Measurements from ENCODE around the gene SPATA31C1.
"Not testable (repeated sequence)": the region's sequence is repeated elsewhere in the genome, so short reads cannot be mapped to it uniquely, and the experiment has no call there.

SPATA31C1 gene

DNA sequence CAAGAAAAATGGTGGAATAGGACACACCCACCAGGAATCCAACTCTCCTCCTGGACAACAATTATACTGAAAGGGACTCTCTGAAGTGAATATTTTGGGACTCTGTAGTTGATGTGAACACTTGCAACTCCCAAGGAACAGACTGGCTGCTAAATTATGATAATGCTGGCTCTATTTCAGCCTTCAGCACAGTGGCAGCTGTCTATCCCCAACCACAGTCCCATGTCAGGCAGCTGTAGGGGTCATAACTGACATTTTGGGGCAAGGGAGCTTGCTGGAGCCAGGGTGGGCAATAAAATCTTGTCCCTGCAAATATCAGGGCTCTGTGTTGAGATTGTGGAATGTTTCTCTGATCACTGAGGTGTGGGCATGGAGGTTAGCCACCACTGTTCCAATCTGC, 20.9 kb upstream of the SPATA31C1 start:
- H3K9me3 Mint-ChIP-seq = peaks cover 10% of the 10 kb centered on the region
- no peaks in the 10 kb centered on the region for H3K36me3 Mint-ChIP-seq
- DNase-seq (ENCODE audit: low spot score in 2 of 2) (no peak), ATAC-seq (no peak)
- H3K4me3 Mint-ChIP-seq = no peak overlapping the region
- no peaks in the 10 kb centered on the region for H3K4me1 Mint-ChIP-seq
- H3K27ac Mint-ChIP-seq = no peak overlapping the region

DNA sequence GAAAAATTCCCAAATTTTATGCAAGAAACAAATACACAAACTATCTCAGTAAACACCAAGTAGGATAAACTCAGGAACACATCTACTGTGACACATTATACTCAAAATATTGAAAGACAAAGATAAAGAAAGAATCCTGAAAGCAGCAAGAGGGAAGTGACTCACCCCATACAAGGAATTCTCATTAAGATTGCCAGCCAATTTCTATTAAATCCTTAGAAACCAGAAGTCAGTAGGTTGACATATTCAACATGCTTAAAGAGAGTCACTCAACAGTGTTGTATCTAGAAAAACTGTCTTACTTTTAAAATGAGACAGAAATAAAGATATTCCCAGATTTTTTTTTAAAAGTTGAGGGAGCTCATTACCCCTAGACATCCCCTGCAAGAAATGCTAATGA, 19.6 kb upstream of the SPATA31C1 start:
- H3K36me3 Mint-ChIP-seq = no peaks in the 10 kb centered on the region
- DNase-seq (ENCODE audit: low spot score in 2 of 2) (no peak), ATAC-seq (no peak)
- H3K4me1 Mint-ChIP-seq = no peaks in the 10 kb centered on the region
- no peak overlapping the region for H3K4me3 Mint-ChIP-seq
- peaks cover 10% of the 10 kb centered on the region for H3K9me3 Mint-ChIP-seq
- no peak overlapping the region for H3K27ac Mint-ChIP-seq

DNA sequence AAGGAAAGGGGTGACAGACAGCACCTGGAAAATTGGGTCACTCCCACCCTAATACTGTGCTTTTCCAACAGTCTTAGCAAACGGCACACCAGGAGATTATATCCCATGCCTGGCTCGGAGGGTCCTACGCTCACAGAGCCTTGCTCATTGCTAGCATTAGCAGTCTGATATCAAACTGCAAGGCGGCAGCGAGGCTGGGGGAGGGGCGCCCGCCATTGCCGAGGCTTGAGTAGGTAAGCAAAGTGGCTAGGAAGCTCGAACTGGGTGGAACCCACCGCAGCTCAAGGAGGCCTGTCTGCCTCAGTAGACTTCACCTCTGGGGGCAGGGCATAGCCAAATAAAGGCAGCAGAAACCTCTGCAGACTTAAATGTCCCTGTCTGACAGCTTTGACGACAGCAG, 15.4 kb upstream of the SPATA31C1 start:
- not testable (repeated sequence) for H3K4me1 Mint-ChIP-seq; ATAC-seq; H3K4me3 Mint-ChIP-seq; H3K36me3 Mint-ChIP-seq; H3K27ac Mint-ChIP-seq; DNase-seq (ENCODE audit: low spot score in 2 of 2)
- H3K9me3 Mint-ChIP-seq = peaks cover 16% of the 10 kb centered on the region

DNA sequence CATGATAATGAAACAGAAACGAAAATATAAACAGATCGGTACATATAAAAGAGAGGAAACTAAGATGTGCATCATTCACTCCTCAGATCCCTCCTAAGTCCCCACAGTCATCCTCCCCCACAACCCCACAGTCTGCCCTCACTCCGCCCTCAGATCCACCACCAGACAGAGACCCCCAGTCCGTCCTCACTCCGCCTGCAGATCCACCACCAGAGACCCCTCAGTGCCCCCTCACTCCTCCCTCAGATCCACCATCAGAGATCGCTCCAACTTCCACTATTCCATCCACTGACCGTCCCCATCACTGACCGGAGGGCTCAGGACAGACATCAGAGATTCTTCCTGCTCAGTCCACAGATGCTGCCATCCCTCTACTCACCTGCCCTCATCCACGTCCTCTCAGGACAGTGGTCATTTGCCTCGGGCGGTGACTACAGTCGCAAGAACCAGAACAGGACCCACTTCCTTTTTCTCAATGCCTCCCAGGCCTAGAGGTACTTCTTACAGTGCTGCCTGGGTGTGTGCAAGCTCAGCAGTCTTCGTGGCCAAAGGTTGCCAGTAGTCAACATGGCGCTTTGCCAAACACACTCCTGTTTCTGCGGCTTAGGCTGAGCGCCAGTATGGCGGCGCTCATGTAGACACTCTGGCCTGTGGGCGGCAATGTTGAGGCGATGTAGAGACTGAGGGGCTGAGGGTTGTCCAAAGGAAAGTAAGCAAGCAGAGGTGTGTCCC, 8.3 kb upstream of the SPATA31C1 start:
- Mint-ChIP-seq H3K36me3 (no peaks in the 10 kb centered on the region), H3K9me3 (peaks cover 4% of the 10 kb centered on the region)

DNA sequence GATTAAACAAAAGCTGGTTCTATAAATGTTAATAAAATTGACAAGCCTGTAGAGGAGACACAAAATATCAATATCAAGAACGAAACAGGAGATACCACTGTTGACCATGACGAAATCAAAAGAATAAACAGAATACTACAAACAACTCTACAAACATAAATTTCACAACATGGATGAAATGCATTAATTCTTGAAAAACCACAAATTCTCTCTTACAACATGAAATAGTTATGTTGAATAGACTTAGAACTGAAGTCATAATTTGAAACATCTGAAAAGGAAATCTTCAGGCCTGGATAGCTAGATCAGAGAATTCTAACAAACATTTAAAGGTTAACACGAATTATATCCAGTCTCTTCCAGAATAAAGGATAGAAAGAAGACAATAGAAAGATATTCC, 6.9 kb upstream of the SPATA31C1 start:
- no peak for DNase-seq (ENCODE audit: low spot score in 2 of 2)
- H3K36me3 Mint-ChIP-seq = no peaks in the 10 kb centered on the region

More for the DNA sequence above, 8.3 kb upstream of the SPATA31C1 start:
- Mint-ChIP-seq H3K4me3 (no peak overlapping the region), H3K27ac (no peak overlapping the region), H3K4me1 (no peaks in the 10 kb centered on the region)
- ATAC-seq (peak; percentile 53), DNase-seq (ENCODE audit: low spot score in 2 of 2) (no peak)

DNA sequence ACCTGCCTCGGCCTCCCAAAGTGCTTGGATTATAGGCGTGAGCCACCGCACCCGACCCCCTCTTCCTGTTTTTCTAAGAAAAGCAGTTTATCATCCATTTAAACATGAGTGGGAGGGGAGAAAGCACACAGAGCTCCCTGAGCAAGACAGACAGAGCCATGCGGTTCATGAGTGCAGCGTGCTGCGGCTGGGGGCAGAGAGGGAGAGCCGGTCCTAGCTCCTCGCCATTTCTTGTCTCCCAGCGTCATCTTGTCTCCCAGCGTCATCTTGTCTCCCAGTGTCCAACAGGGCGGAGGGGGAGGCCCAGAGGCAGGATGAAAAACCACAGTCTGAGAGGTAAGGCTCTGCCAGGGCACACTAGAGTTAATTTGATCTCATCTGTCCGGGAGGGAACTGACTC, 1.3 kb downstream of the SPATA31C1 start:
- ATAC-seq; H3K27ac Mint-ChIP-seq; H3K9me3 Mint-ChIP-seq; H3K4me1 Mint-ChIP-seq; H3K36me3 Mint-ChIP-seq; H3K4me3 Mint-ChIP-seq; DNase-seq (ENCODE audit: low spot score in 2 of 2): not testable (repeated sequence)

More for the DNA sequence above, 6.9 kb upstream of the SPATA31C1 start:
- Mint-ChIP-seq H3K4me1 (no peaks in the 10 kb centered on the region), H3K27ac (no peak overlapping the region), H3K4me3 (no peak overlapping the region), H3K9me3 (no peaks in the 10 kb centered on the region)
- no peak for ATAC-seq

DNA sequence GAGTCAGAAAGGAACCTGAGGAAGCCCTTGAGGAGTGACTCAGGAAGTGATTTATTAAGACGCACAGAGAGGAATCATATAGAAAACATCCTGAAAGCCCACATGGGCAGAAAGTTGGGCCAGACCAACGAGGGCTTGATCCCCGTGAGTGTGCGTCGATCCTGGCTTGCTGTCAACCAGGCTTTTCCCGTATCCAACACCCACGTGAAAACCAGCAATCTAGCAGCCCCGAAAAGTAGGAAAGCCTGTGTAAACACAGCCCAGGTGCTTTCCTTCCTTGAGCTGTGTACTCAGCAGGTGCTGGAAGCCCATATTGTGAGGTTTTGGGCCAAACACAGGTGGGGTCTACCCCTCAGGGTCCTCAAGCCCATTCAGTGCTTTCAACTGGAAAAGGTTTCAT, 3.8 kb downstream of the SPATA31C1 start:
- H3K9me3 Mint-ChIP-seq; H3K4me3 Mint-ChIP-seq; H3K27ac Mint-ChIP-seq; DNase-seq (ENCODE audit: low spot score in 2 of 2); ATAC-seq; H3K36me3 Mint-ChIP-seq; H3K4me1 Mint-ChIP-seq: not testable (repeated sequence)

DNA sequence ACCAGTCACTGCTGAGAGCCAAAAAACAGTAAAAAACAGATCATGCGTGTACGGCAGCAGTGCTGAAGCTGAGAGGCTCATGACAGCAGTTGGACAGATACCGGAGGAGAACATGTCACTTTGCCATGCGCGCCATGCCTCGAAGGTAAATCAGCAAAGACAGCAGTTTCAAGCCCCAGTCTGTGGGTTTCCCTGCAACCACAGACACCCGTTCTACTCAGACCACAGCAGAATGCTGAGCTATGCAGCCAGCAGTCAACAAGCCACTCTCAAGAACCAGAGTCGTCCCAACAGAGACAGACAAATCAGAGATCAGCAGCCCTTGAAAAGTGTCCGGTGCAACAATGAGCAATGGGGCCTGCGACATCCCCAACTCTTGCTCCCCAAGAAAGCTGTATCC, 5.2 kb downstream of the SPATA31C1 start:
- H3K4me1 Mint-ChIP-seq; H3K27ac Mint-ChIP-seq; H3K4me3 Mint-ChIP-seq; DNase-seq (ENCODE audit: low spot score in 2 of 2); H3K9me3 Mint-ChIP-seq; H3K36me3 Mint-ChIP-seq: not testable (repeated sequence)
- peak; percentile 31 for ATAC-seq

DNA sequence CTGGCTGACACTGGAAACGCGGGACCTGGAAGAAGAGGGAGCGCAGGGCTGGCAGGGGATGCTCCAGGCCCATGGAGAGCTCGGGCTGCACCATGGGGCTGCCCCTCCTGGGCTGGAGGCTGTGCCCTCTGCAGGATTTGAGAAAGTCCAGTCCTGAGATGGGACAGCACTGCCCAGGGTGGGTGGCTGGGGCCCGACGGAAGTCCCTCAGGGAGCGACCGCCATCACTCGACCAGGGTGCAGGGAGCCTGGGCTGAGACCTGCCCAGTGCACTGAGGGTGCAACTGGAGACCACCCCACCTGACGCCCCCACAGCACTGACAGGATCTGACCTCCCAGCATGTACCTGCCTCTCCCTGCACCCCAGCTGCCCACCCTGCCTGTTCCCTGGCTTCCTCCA, 7.1 kb downstream of the SPATA31C1 start:
- H3K36me3 Mint-ChIP-seq; ATAC-seq; DNase-seq (ENCODE audit: low spot score in 2 of 2); H3K9me3 Mint-ChIP-seq; H3K4me1 Mint-ChIP-seq; H3K27ac Mint-ChIP-seq; H3K4me3 Mint-ChIP-seq: not testable (repeated sequence)

DNA sequence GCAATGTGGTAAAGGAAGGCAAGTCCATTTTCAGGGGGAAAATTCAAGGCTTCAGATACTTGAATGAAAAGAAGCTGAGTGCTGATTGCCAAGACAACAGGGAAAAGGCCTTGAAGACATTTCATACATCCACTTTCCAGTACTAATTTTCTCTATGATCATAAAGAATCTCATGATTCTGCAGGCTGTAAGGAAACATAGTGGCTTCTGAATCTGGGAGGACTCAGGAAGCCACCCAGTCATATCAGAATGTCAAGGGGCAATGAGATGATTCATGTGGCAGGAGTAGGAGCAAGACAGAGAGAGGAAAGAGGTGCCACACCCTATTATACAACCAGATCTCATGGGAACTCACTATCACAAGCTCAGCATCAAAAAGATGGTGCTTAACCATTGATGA, 11.4 kb downstream of the SPATA31C1 start:
- not testable (repeated sequence) for ATAC-seq; H3K4me3 Mint-ChIP-seq; H3K4me1 Mint-ChIP-seq; H3K36me3 Mint-ChIP-seq; DNase-seq (ENCODE audit: low spot score in 2 of 2); H3K27ac Mint-ChIP-seq; H3K9me3 Mint-ChIP-seq

DNA sequence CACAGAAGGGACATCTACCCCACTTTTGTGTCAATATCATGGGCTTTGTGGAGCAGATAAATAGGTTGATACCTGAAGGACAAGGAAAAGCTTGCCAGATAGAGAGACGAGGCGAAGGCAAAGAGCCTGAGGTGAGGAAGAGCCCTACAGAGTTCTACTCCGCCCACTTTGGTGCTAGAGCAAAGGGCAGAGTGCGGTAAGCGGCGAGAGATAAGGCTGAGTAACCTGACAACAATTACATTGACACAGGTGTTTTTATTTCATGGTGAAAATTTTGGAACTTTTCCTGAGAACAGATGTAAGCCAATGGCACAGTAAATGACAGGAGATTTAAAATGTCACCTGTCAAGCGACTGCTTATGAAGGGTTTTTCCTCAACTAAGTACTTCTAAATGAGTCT, 16.7 kb downstream of the SPATA31C1 start:
- H3K36me3 Mint-ChIP-seq; H3K9me3 Mint-ChIP-seq; ATAC-seq; DNase-seq (ENCODE audit: low spot score in 2 of 2); H3K4me3 Mint-ChIP-seq; H3K4me1 Mint-ChIP-seq; H3K27ac Mint-ChIP-seq: not testable (repeated sequence)

DNA sequence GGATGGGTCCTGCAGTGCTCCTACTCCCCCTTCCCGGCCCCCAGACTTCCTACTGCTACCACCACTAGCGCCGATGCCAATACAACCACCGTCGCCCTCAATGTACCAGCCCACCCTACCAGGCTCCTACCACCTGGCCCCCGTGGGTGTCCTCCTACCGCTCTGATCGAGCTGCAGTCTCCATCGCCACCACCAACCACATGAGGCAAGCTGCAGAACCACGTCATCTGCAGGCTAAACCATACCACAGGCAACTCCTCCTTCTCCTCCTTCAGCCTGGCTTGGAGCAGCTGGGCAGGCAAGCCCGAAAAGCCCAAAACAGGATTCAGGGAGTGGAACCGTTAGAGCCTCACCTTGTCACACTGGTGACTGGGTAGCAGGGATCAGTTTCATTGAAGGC, 19.6 kb downstream of the SPATA31C1 start:
- DNase-seq (ENCODE audit: low spot score in 2 of 2); ATAC-seq; H3K4me3 Mint-ChIP-seq: not testable (repeated sequence)

DNA sequence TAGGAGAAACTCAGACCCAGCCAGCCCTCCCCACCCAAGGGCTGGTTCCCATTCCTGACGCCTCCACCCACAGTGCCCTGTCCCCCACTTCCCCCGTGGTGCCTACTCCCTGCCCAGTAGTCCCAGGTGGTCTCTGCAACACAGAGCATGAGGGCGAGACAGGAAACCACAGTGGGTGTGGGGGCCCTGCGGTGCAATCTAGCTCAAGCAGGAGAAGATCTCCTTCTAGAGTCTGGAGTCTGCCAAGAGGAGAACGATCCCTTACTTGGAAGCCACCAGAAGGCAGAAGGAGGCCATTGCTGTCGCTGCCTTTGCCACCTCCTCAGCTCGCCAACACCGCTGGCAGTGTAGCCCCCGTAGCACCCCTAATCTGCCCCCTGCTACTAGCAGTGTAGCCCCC, 20.2 kb downstream of the SPATA31C1 start:
- H3K4me3 Mint-ChIP-seq; H3K4me1 Mint-ChIP-seq; ATAC-seq; H3K9me3 Mint-ChIP-seq; H3K36me3 Mint-ChIP-seq; H3K27ac Mint-ChIP-seq; DNase-seq (ENCODE audit: low spot score in 2 of 2): not testable (repeated sequence)

More for the DNA sequence above, 19.6 kb downstream of the SPATA31C1 start:
- H3K27ac Mint-ChIP-seq, H3K36me3 Mint-ChIP-seq, H3K4me1 Mint-ChIP-seq, H3K9me3 Mint-ChIP-seq: not testable (repeated sequence)

DNA sequence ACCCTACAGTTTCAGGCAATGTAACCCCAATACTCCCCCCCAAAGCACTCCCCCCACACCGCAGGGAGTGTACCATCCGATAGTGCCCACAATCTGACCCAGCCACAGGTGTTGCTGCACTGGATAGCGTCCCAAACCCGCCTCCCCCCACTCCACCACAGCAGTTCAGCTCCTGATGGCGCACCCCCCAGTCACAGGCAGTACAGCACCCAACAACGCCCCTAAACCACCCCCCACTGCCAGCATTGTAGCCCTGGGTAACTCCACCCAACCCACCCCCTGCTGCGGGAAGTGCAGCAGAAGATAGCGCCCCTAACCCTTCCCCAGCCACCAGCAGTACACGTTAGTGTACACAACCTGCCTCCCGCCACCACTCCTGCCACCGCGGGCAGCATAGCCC, 20.6 kb downstream of the SPATA31C1 start:
- H3K27ac Mint-ChIP-seq; H3K4me3 Mint-ChIP-seq; H3K4me1 Mint-ChIP-seq; H3K36me3 Mint-ChIP-seq; DNase-seq (ENCODE audit: low spot score in 2 of 2); ATAC-seq; H3K9me3 Mint-ChIP-seq: not testable (repeated sequence)

DNA sequence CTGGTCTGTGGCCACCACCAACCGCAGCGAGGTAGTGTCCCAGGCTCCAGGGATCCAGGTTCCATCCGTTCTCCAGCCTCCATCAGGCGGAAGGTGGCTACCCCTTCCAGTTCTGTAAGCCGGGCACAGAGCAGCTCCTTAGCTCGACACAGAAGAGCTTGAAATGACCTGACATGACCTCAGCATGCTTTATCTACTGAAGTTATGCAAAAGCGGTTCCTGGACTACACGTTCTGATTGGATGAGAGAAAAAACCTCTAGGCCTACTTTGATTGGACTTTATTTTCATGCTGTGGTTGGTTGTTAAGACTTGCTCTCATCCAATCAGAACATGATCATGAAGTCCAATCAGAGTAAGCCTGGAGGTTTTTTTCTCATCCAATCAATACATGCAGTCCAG, 21.3 kb downstream of the SPATA31C1 start:
- H3K36me3 Mint-ChIP-seq; H3K27ac Mint-ChIP-seq; H3K9me3 Mint-ChIP-seq; H3K4me3 Mint-ChIP-seq; H3K4me1 Mint-ChIP-seq; ATAC-seq; DNase-seq (ENCODE audit: low spot score in 2 of 2): not testable (repeated sequence)

DNA sequence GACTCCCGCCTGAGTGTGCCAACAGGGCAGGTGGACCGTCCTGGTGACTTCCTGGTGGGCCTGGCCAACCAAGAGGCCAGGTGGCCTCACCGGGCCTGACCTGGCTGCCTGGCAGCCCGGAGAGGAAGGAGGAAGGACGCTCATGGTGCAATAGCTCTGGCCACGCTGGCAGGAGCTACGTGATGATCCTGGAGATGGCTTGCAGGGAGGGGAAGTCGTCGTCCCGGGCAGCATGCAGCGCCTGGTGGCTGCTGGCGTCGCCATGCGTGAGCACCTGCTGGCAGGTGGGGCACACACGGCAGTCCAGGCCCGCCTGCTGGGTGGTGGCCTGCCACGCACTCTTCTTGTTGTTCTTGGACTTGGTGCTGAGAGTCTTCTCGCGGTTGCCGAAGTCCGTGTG, 26.3 kb downstream of the SPATA31C1 start:
- H3K27ac Mint-ChIP-seq = no peak overlapping the region
- H3K4me1 Mint-ChIP-seq = no peaks in the 10 kb centered on the region
- no peak for DNase-seq (ENCODE audit: low spot score in 2 of 2)
- no peaks in the 10 kb centered on the region for H3K9me3 Mint-ChIP-seq
- no peaks in the 10 kb centered on the region for H3K36me3 Mint-ChIP-seq
- ATAC-seq = no peak
- H3K4me3 Mint-ChIP-seq = no peak overlapping the region

DNA sequence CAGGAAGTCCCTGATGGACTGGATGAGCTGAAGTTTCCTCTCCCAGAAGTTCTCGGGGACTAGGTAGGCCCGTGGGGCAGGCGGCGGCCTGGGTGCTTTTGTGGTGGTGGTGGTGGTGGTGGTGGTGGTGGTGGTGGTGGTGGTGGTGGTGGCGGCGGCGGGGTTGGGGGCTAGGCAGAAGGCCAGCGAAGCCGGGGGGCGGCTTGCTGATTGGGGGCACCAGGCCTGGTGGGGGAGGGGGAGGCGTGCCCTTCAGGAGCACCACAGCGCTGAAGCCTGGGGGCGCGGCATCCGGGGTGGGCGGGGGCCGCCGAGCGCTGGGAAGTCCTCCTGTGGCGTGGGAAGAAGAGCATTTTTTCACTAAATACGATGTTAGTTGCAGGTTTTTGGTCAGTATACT, 26.9 kb downstream of the SPATA31C1 start:
- ATAC-seq (no peak), DNase-seq (ENCODE audit: low spot score in 2 of 2) (no peak)
- no peak overlapping the region for H3K27ac Mint-ChIP-seq
- no peaks in the 10 kb centered on the region for H3K4me1 Mint-ChIP-seq
- H3K9me3 Mint-ChIP-seq = no peaks in the 10 kb centered on the region
- no peak overlapping the region for H3K4me3 Mint-ChIP-seq
- no peaks in the 10 kb centered on the region for H3K36me3 Mint-ChIP-seq

Measured in stimulated activated effector memory CD8-positive, alpha-beta T cell treated with anti-CD3 and anti-CD28 coated beads, Interleukin-12 subunit alpha, Interleukin-12 subunit beta, amount 100 ng/mL, for 72 hours (primary cell).